AG09309 (cell line): ENCODE data around the gene IPO5.

Source experiments
- DNase-seq: peaks from one replicate; pipeline ENCODE4 v3.0.0-alpha.2; 2010; ENCODE audit warnings: low read depth
- H3K4me3 ChIP-seq: 2 replicates; pipeline ENCODE4 v1.5.1; 2011; ENCODE audit warnings: mild to moderate bottlenecking, low read depth, low read length, moderate library complexity; ENCODE audit not compliant: control insufficient read depth
- CTCF ChIP-seq: IDR thresholded peaks from 2 replicates; pipeline ENCODE4 v1.5.1; 2011; ENCODE audit warnings: mild to moderate bottlenecking, low read depth, low read length, inconsistent platforms; ENCODE audit not compliant: insufficient read depth, control insufficient read depth; ENCODE audit errors: missing control alignments

The IPO5 gene

DNA sequence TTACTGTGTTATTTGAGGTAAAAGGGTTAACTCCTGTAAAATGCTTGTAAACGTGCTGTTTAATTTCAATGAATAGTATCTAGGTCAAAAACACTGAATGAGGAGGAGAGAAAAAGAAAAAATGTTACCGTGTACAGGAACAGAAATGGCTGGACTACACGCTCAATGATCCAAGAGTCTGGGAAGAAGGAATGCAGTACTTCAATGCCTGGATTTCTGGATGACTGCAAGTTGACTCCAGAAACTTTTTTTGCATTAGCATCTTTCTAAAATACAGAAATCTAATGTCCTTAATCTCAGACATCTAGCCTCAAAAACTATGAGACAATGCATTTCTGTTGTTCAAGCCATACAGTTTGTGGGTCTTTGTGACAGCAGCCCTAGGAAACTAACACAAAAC, 17.4 kb upstream of the IPO5 start:
- TF ChIP-seq CTCF: no peak

GRCh38 chr13:97938706-97939475, 14.6 kb upstream of the IPO5 start:
- H3K4me3 ChIP-seq: no peak overlapping the region
- no peak for DNase-seq
- no peak for TF ChIP-seq CTCF

More for the DNA sequence above, 17.4 kb upstream of the IPO5 start:
- no peak overlapping the region for H3K4me3 ChIP-seq
- DNase-seq: no peak

DNA sequence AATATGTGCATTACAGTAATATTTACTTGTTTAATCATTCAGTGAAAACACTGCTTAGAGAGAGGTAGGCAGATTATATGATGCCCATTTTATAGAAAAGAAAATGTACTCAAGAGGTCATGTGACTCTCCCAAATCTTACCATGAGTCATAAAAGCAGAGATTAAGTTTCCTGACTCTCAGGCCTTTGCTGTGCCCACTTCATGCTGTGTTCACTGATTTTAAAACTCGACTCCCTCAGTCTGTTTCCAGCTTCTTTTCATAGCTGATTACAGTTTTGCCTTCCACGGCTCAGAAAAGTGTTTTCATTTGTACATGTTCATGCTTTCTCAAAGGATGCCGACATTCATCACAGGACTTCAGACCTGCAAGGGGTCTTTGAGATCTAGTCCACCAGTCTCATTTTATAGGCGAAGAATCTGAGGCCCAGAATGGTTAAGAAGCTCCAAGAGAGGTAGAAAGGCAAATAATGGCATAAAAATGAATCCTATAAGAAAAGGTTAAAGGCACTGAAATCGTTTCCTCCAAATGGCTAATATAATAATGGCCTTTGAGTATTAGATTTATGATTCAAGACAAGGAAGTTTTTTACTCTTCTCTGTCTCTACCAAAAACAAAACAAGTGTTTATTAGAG, 9.0 kb upstream of the IPO5 start:
- TF ChIP-seq CTCF: no peak
- DNase-seq: no peak
- H3K4me3 ChIP-seq: no peak overlapping the region

- H3K4me3 ChIP-seq: no peak overlapping the region
- no peak for TF ChIP-seq CTCF
- no peak for DNase-seq
These were observed 8.1 kb upstream of the IPO5 start for GRCh38 chr13:97945342-97945741.

- no peak overlapping the region for H3K4me3 ChIP-seq
- no peak for TF ChIP-seq CTCF
- no peak for DNase-seq
These were observed 7.6 kb upstream of the IPO5 start for GRCh38 chr13:97945792-97946419.

GRCh38 chr13:97946951-97947588, 6.4 kb upstream of the IPO5 start:
- no peak overlapping the region for H3K4me3 ChIP-seq
- DNase-seq: peak; percentile 73
- TF ChIP-seq CTCF: no peak
